Hepatocyte (in vitro differentiated cells): Measurements from ENCODE around the gene FIZ1.

Experiments
- EZH2 ChIP-seq: fragments of 200-600 bp; sonication (generic); IDR thresholded peaks from 2 replicates; pipeline ENCODE4 v1.6.1; 2016; ENCODE audit warnings: antibody characterized with exemption, mild to moderate bottlenecking, borderline replicate concordance
- EZH2phosphoT487 ChIP-seq: fragments of 200-600 bp; sonication (generic); IDR thresholded peaks from one replicate; pipeline ENCODE4 v1.6.1; 2018; ENCODE audit warnings: antibody characterized with exemption, mild to moderate bottlenecking, low read depth, moderate library complexity; ENCODE audit not compliant: unreplicated experiment, severe bottlenecking
- TF ChIP-seq, protein P1 (sequence below): fragments of 200-600 bp; sonication (generic); IDR thresholded peaks from 2 replicates; pipeline ENCODE4 v1.5.1; 2016; ENCODE audit warnings: antibody characterized with exemption, mild to moderate bottlenecking; ENCODE audit not compliant: poor library complexity

DNA sequence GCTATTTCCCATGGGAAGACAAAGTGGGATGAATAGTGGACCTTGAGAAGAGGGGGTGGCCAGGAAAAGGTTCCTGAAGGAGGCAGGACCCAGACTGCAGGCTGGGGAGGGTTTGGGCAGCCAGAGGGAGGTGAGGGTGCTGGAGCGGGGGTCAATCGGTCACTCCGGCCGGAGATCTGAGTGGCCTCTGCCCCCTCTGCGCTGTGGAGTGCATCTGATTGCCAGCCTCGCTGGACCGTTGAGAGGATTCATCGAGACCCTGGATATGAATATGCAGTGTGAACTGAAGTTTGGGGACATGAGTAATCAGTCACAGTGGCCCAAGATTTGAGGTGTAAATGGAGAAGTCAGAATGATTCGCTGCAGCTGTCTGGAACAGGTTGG is 36.0 kb upstream of the FIZ1 start:
- TF ChIP-seq, protein P1, sequence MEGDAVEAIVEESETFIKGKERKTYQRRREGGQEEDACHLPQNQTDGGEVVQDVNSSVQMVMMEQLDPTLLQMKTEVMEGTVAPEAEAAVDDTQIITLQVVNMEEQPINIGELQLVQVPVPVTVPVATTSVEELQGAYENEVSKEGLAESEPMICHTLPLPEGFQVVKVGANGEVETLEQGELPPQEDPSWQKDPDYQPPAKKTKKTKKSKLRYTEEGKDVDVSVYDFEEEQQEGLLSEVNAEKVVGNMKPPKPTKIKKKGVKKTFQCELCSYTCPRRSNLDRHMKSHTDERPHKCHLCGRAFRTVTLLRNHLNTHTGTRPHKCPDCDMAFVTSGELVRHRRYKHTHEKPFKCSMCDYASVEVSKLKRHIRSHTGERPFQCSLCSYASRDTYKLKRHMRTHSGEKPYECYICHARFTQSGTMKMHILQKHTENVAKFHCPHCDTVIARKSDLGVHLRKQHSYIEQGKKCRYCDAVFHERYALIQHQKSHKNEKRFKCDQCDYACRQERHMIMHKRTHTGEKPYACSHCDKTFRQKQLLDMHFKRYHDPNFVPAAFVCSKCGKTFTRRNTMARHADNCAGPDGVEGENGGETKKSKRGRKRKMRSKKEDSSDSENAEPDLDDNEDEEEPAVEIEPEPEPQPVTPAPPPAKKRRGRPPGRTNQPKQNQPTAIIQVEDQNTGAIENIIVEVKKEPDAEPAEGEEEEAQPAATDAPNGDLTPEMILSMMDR = no peak
- TF ChIP-seq EZH2 = no peak
- no peak for TF ChIP-seq EZH2phosphoT487
